Loucy (cell line): ENCODE results near the gene CYP4V2.
"Not testable (repeated sequence)": the region's sequence is repeated elsewhere in the genome, so short reads cannot be mapped to it uniquely, and the experiment has no call there.

ENCODE experiments used
- H2AFZ ChIP-seq: fragments of 200-600 bp; sonication (generic); 2 replicates; pipeline ENCODE4 v1.6.0; 2016; ENCODE audit warnings: antibody characterized with exemption, mild to moderate bottlenecking, low read length, moderate library complexity
- H3F3A ChIP-seq: fragments of 200-600 bp; 2 replicates; pipeline ENCODE4 v1.6.0; 2016; ENCODE audit warnings: antibody characterized with exemption, low read depth, mild to moderate bottlenecking
- H3K27me3 ChIP-seq: fragments of 200-600 bp; sonication (generic); 2 replicates; pipeline ENCODE4 v1.6.1; 2014; ENCODE audit warnings: low read length, mild to moderate bottlenecking; ENCODE audit not compliant: insufficient read depth, poor library complexity, severe bottlenecking
- H3K36me3 ChIP-seq: fragments of 200-600 bp; sonication (generic); 2 replicates; pipeline ENCODE4 v1.6.1; 2016; ENCODE audit warnings: low read length; ENCODE audit not compliant: insufficient read depth
- H3K4me1 ChIP-seq: fragments of 200-600 bp; sonication (generic); 2 replicates; pipeline ENCODE4 v1.5.1; 2014; ENCODE audit warnings: low read length, mild to moderate bottlenecking; ENCODE audit not compliant: insufficient read depth, poor library complexity, severe bottlenecking
- H3K4me2 ChIP-seq: fragments of 200-600 bp; sonication (generic); 2 replicates; pipeline ENCODE4 v1.6.0; 2014; ENCODE audit warnings: antibody characterized with exemption, low read length, low read depth, mild to moderate bottlenecking; ENCODE audit not compliant: poor library complexity, severe bottlenecking
- H3K4me3 ChIP-seq: fragments of 200-600 bp; sonication (generic); 2 replicates; pipeline ENCODE4 v1.5.1; 2014; ENCODE audit warnings: low read length, mild to moderate bottlenecking, mixed read lengths; ENCODE audit not compliant: poor library complexity, severe bottlenecking
- H3K79me2 ChIP-seq: fragments of 200-600 bp; sonication (generic); 2 replicates; pipeline ENCODE4 v1.6.1; 2014; ENCODE audit warnings: low read length; ENCODE audit not compliant: insufficient read depth
- H3K9ac ChIP-seq: fragments of 200-600 bp; sonication (generic); 2 replicates; pipeline ENCODE4 v1.6.0; 2014; ENCODE audit warnings: mild to moderate bottlenecking, low read depth, low read length, moderate library complexity; ENCODE audit not compliant: poor library complexity, severe bottlenecking
- H3K9me2 ChIP-seq: fragments of 200-600 bp; sonication (generic); replicated peaks from 2 replicates; pipeline ENCODE4 v1.6.1; 2016; ENCODE audit warnings: low read depth, low read length, mixed read lengths
- H3K9me3 ChIP-seq: fragments of 200-600 bp; sonication (generic); 2 replicates; pipeline ENCODE4 v1.6.1; 2014; ENCODE audit warnings: mild to moderate bottlenecking, antibody characterized with exemption, low read length, low read depth; ENCODE audit not compliant: insufficient read depth
- H4K20me1 ChIP-seq: fragments of 200-600 bp; sonication (generic); 2 replicates; pipeline ENCODE4 v1.6.0; 2014; ENCODE audit warnings: antibody characterized with exemption, low read length, mild to moderate bottlenecking; ENCODE audit not compliant: insufficient read depth, poor library complexity, severe bottlenecking
- EZH2phosphoT487 ChIP-seq: fragments of 200-600 bp; IDR thresholded peaks from 2 replicates; pipeline ENCODE4 v1.6.1; 2018; ENCODE audit warnings: antibody characterized with exemption, mild to moderate bottlenecking, moderate library complexity, borderline replicate concordance
- TF ChIP-seq, protein P1 (sequence below): fragments of 200-600 bp; sonication (generic); conservative IDR thresholded peaks from 2 replicates; pipeline ENCODE4 v1.5.1; 2014; ENCODE audit warnings: mild to moderate bottlenecking, antibody characterized with exemption, low read length

CYP4V2 gene

DNA sequence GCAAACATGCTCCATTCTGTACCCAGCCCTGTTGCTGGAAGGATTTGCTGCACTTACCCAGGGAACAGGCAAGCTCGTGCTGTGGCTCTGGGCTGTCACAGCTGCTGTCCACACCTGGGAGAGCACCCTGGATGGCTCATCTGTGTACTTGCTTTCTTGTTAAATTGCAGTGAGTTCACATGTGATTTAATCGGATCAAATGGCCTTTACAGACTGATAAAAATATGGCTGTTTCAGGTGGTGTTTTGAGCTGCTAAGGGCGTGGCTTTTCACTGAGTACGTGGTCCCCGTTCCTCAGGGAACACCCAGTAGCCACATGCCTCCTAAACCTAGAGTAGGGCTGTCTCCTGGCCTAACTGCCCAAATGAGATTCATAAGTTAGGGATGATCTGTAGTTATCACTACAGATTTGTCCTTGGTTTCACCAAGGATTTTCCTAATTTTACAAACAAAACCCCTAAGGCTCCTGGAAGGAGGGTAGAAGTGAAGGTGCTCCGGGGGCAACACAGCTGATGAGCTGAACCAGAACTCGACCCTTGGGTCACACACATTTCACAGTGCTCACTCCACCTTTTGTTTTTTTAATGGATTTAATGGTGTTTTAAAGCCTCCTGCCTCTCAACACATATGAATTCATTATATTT, 49.6 kb downstream of the CYP4V2 start:
- no peaks in the 10 kb centered on the region for H3K9me3 ChIP-seq
- no peaks in the 10 kb centered on the region for H3K27me3 ChIP-seq
- H3K79me2 ChIP-seq: no peaks in the 10 kb centered on the region
- TF ChIP-seq, protein P1, sequence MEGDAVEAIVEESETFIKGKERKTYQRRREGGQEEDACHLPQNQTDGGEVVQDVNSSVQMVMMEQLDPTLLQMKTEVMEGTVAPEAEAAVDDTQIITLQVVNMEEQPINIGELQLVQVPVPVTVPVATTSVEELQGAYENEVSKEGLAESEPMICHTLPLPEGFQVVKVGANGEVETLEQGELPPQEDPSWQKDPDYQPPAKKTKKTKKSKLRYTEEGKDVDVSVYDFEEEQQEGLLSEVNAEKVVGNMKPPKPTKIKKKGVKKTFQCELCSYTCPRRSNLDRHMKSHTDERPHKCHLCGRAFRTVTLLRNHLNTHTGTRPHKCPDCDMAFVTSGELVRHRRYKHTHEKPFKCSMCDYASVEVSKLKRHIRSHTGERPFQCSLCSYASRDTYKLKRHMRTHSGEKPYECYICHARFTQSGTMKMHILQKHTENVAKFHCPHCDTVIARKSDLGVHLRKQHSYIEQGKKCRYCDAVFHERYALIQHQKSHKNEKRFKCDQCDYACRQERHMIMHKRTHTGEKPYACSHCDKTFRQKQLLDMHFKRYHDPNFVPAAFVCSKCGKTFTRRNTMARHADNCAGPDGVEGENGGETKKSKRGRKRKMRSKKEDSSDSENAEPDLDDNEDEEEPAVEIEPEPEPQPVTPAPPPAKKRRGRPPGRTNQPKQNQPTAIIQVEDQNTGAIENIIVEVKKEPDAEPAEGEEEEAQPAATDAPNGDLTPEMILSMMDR: no peak
- no peak for TF ChIP-seq EZH2phosphoT487
- no peaks in the 10 kb centered on the region for H3F3A ChIP-seq
- no peaks in the 10 kb centered on the region for H3K36me3 ChIP-seq
- no peak overlapping the region for H3K9ac ChIP-seq
- no peak overlapping the region for H3K4me3 ChIP-seq
- no peak overlapping the region for H3K4me2 ChIP-seq
- no peak overlapping the region for H2AFZ ChIP-seq
- no peaks in the 10 kb centered on the region for H3K9me2 ChIP-seq
- no peaks in the 10 kb centered on the region for H4K20me1 ChIP-seq
- H3K4me1 ChIP-seq: no peaks in the 10 kb centered on the region

DNA sequence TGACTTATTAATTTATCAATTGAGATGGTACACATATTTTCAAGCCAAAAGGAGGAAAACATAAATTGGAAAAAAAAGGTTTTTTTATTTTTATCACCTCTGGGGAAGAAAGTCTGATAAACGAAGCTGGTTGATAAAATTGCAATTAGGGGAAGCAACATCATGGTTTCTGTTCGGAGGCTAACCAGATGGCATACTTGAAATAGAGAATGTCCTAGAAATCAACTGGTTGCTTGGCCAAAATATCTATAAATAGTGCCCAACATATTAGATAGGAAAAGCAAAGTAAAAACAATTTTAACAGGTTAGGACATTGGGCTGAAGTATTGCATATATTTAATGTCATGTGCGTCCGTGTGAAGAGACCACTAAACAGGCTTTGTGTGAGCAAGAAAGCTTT, 50.2 kb downstream of the CYP4V2 start:
- no peak overlapping the region for H3K4me3 ChIP-seq
- H3K9me3 ChIP-seq: no peaks in the 10 kb centered on the region
- no peak overlapping the region for H3K4me2 ChIP-seq
- no peak overlapping the region for H3K9ac ChIP-seq
- H3K4me1 ChIP-seq: no peaks in the 10 kb centered on the region
- no peaks in the 10 kb centered on the region for H3K27me3 ChIP-seq
- H3F3A ChIP-seq: no peaks in the 10 kb centered on the region
- H3K79me2 ChIP-seq: no peaks in the 10 kb centered on the region
- H3K36me3 ChIP-seq: no peaks in the 10 kb centered on the region
- H2AFZ ChIP-seq: no peak overlapping the region
- H4K20me1 ChIP-seq: no peaks in the 10 kb centered on the region
- no peaks in the 10 kb centered on the region for H3K9me2 ChIP-seq
- TF ChIP-seq EZH2phosphoT487: no peak
- TF ChIP-seq, protein P1: no peak

DNA sequence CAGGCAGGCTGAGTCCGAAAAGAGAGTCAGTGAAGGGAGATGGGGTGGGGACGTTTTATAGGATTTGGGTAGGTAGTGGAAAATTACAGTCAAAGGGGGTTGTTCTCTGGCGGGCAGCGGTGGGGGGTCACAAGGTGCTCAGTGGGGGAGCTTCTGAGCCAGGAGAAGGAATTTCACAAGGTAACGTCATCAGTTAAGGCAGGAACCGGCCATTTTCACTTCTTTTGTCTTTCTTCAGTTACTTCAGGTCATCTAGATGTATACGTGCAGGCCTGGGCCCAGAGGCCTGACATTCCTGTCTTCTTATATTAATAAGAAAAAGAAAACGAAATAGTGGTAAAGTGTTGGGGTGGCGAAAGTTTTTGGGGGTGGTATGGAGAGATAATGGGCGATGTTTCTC, 50.7 kb downstream of the CYP4V2 start:
- not testable (repeated sequence) for H3K9me3 ChIP-seq, H3K27me3 ChIP-seq, H2AFZ ChIP-seq, H3F3A ChIP-seq, H3K79me2 ChIP-seq, H3K4me3 ChIP-seq, H4K20me1 ChIP-seq, H3K9ac ChIP-seq, H3K4me2 ChIP-seq, H3K36me3 ChIP-seq, H3K9me2 ChIP-seq, H3K4me1 ChIP-seq

DNA sequence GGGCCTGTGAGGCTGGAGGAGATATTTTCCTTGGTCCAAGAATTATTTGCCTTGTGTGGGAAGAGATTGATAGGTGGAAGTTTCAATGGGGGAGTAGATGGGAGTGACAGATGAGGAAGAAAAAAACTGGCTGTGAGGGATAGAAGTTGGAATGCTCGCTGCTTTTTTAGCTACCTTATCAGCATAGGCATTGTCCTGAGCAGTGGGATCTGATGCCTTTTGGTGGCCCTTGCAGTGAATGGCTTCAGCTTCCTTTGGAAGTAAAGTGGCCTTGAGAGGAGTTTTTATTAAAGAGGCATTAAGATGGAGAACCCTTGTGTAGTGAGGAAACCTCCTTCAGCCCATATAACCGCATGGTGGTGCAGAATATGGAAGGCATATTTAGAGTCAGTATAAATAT, 52.0 kb downstream of the CYP4V2 start:
- Histone ChIP-seq H3K79me2 (no peaks in the 10 kb centered on the region), H4K20me1 (no peaks in the 10 kb centered on the region), H3K27me3 (no peaks in the 10 kb centered on the region), H3K4me1 (no peaks in the 10 kb centered on the region), H3K9me3 (no peaks in the 10 kb centered on the region), H3K4me3 (no peak overlapping the region), H3K36me3 (no peaks in the 10 kb centered on the region), H3K9me2 (no peaks in the 10 kb centered on the region), H3F3A (no peaks in the 10 kb centered on the region), H3K9ac (no peak overlapping the region), H2AFZ (no peak overlapping the region), H3K4me2 (no peak overlapping the region)
- TF ChIP-seq, protein P1: no peak
- no peak for TF ChIP-seq EZH2phosphoT487
